ENCODE measurements around the gene UBR2. TPM values are rescaled to one million over a fixed set of nuclear protein-coding genes. Genes with fewer than 3 reads are reported as not detected.

UBR2 gene
- total RNA-seq, 1 experiment from 2014 or later, result 17.5 TPM

DNA sequence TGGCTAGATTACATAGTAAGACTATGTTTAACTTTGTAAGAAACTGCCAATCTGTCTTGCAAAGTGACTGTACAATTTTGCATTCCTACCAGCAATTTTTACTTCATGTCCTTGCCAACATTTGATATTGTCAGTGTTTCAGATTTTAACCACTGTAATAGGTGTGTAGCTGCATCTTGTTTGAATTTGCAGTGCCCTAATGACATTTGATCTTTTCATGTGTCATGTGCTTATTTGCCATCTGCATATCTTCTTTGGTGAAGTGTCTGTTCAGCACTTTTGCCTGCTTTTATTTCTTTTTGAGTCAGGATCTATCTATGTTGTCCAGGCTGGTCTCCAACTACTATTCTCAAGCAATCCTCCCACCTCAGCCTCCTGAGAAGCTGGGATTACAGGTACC lies 161.0 kb downstream of the UBR2 start:
- ChIA-PET CTCF (interaction anchor here (0.5 to 0.6 kb wide), 2 partner anchors 63 to 443 kb away, joined by 3 read pairs; no protein-coding TSS in a partner anchor), POLR2A (ENCODE audit: low non-redundant PET) (no interaction called here)
- no TSS peak for BruUV-seq (replicated peaks)
- intact Hi-C loops (cut with micrococcal nuclease; ENCODE audit: unreplicated experiment), result loop anchor here (5.0 to 10.0 kb wide), 3 partner anchors 152 to 510 kb away; partner anchors contain the start of genes MRPS10, RPL7L1 and UBR2
- H3K4me1 ChIP-seq (ENCODE audit: insufficient read depth, low read length, poor library complexity, severe bottlenecking), result peaks cover 14% of the 10 kb centered on the region
- no peaks in the 10 kb centered on the region for H3K36me3 ChIP-seq (ENCODE audit: insufficient read depth, low read length, poor library complexity, severe bottlenecking)
- H3K4me3 ChIP-seq (ENCODE audit: low read depth, low read length, poor library complexity, severe bottlenecking), result no peak overlapping the region
- H3K9me3 ChIP-seq (ENCODE audit: low read depth, low read length, poor library complexity, severe bottlenecking), result no peaks in the 10 kb centered on the region
- no peaks in the 10 kb centered on the region for H3K27me3 ChIP-seq (replicated peaks; ENCODE audit: insufficient read depth, low read depth, low read length, poor library complexity)
- DNase-seq (ENCODE audit: low spot score), result no peak
- TF ChIP-seq, protein P1, sequence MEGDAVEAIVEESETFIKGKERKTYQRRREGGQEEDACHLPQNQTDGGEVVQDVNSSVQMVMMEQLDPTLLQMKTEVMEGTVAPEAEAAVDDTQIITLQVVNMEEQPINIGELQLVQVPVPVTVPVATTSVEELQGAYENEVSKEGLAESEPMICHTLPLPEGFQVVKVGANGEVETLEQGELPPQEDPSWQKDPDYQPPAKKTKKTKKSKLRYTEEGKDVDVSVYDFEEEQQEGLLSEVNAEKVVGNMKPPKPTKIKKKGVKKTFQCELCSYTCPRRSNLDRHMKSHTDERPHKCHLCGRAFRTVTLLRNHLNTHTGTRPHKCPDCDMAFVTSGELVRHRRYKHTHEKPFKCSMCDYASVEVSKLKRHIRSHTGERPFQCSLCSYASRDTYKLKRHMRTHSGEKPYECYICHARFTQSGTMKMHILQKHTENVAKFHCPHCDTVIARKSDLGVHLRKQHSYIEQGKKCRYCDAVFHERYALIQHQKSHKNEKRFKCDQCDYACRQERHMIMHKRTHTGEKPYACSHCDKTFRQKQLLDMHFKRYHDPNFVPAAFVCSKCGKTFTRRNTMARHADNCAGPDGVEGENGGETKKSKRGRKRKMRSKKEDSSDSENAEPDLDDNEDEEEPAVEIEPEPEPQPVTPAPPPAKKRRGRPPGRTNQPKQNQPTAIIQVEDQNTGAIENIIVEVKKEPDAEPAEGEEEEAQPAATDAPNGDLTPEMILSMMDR (conservative IDR thresholded peaks at IDR 0.05; ENCODE audit: low read depth, low read length), result no peak
- TF ChIP-seq EZH2 (IDR thresholded peaks at IDR 0.05; ENCODE audit: borderline replicate concordance, low read depth, low read length, poor library complexity, severe bottlenecking), result no peak
- no peak overlapping the region for H3K27ac ChIP-seq (ENCODE audit: low read depth, low read length, poor library complexity, severe bottlenecking)

DNA sequence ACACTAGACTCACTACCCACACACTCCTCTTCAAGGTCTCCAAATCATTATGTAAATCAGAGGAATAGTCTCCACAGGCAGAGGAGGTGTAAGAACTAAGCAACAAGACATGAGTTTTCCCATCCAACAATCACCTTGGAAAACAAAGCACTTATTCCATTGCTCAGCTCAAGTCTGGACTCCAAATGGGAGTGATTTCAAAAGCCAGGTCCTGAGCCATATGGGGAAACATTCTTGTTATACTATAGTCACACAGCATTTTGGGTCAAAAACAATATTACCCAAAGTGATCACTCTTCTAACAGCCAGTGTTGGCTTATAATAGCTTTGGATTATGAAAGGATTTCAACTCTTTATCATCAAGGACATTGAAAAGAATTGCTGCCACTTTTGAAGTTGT lies 162.2 kb downstream of the UBR2 start:
- H3K4me1 ChIP-seq (ENCODE audit: insufficient read depth, low read length, poor library complexity, severe bottlenecking), result peaks cover 14% of the 10 kb centered on the region
- ChIA-PET POLR2A (ENCODE audit: low non-redundant PET) (interaction anchor here (0.6 kb wide), 2 partner anchors 56 to 179 kb away, joined by 3 to 8 read pairs; partner anchors contain the start of gene BICRAL), CTCF (interaction anchor here (0.6 to 1.2 kb wide), 5 partner anchors 10 to 162 kb away, joined by 3 to 7 read pairs (median 4); no protein-coding TSS in a partner anchor)
- H3K27ac ChIP-seq (ENCODE audit: low read depth, low read length, poor library complexity, severe bottlenecking), result peak overlapping the region; percentile 45
- H3K9me3 ChIP-seq (ENCODE audit: low read depth, low read length, poor library complexity, severe bottlenecking), result no peaks in the 10 kb centered on the region
- H3K36me3 ChIP-seq (ENCODE audit: insufficient read depth, low read length, poor library complexity, severe bottlenecking), result no peaks in the 10 kb centered on the region
- H3K4me3 ChIP-seq (ENCODE audit: low read depth, low read length, poor library complexity, severe bottlenecking), result no peak overlapping the region
- no peak for DNase-seq (ENCODE audit: low spot score)
- TSS peak; percentile 64 for BruUV-seq (replicated peaks)
- H3K27me3 ChIP-seq (replicated peaks; ENCODE audit: insufficient read depth, low read depth, low read length, poor library complexity), result no peaks in the 10 kb centered on the region
- TF ChIP-seq, protein P1 (conservative IDR thresholded peaks at IDR 0.05; ENCODE audit: low read depth, low read length), result no peak
- no peak for TF ChIP-seq EZH2 (IDR thresholded peaks at IDR 0.05; ENCODE audit: borderline replicate concordance, low read depth, low read length, poor library complexity, severe bottlenecking)
- intact Hi-C loops (cut with micrococcal nuclease; ENCODE audit: unreplicated experiment), result loop anchor here (1.0 to 10.0 kb wide), 4 partner anchors 65 to 511 kb away; partner anchors contain the start of genes MRPS10, RPL7L1 and UBR2

DNA sequence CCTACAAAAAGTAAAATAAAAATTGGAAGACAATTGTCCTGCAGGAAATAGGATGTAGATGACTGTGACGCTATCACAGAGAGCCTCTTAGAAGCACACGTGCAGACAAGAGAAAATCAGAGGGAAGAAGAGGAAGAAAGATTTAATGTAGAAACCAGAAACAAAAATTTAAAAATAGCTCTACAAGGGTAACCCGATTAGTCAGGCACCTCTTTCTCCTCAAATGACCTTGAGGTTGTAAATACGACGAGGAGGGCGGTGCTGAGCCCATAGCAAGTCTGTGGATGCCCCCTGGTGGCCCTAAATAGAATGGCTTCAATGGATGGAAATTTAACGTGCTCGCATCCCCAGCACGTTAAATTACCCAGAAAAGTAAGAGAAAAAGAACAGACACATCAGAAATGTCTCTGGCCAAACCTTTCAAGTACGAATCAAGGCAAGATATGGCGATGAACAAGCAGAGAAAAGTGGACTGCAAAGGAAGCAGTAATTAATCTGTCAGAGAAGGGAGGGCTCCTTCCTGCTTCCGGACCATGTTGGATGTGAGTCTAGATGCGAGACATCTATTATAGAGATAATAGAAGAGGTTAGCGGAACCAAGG lies 162.8 kb downstream of the UBR2 start:
- H3K4me3 ChIP-seq (ENCODE audit: low read depth, low read length, poor library complexity, severe bottlenecking), result peak overlapping the region; percentile 21
- ChIA-PET POLR2A (ENCODE audit: low non-redundant PET) (interaction anchor here (0.6 kb wide), 1 partner anchor 56 kb away, joined by 8 read pairs; the partner anchor contains the start of gene BICRAL), CTCF (interaction anchor here (1.0 to 1.2 kb wide), 3 partner anchors 12 to 67 kb away, joined by 3 to 6 read pairs (median 4); no protein-coding TSS in a partner anchor)
- H3K36me3 ChIP-seq (ENCODE audit: insufficient read depth, low read length, poor library complexity, severe bottlenecking), result no peaks in the 10 kb centered on the region
- H3K27ac ChIP-seq (ENCODE audit: low read depth, low read length, poor library complexity, severe bottlenecking), result peak overlapping the region; percentile 45
- intact Hi-C loops (cut with micrococcal nuclease; ENCODE audit: unreplicated experiment), result loop anchor here (1.0 to 10.0 kb wide), 4 partner anchors 65 to 512 kb away; partner anchors contain the start of genes MRPS10, RPL7L1 and UBR2
- no peak for TF ChIP-seq EZH2 (IDR thresholded peaks at IDR 0.05; ENCODE audit: borderline replicate concordance, low read depth, low read length, poor library complexity, severe bottlenecking)
- TF ChIP-seq, protein P1 (conservative IDR thresholded peaks at IDR 0.05; ENCODE audit: low read depth, low read length), result peak; percentile 97
- no peaks in the 10 kb centered on the region for H3K27me3 ChIP-seq (replicated peaks; ENCODE audit: insufficient read depth, low read depth, low read length, poor library complexity)
- DNase-seq (ENCODE audit: low spot score), result peak; percentile 87
- no peaks in the 10 kb centered on the region for H3K9me3 ChIP-seq (ENCODE audit: low read depth, low read length, poor library complexity, severe bottlenecking)
- no TSS peak for BruUV-seq (replicated peaks)
- peaks cover 14% of the 10 kb centered on the region for H3K4me1 ChIP-seq (ENCODE audit: insufficient read depth, low read length, poor library complexity, severe bottlenecking)

Data from A673 (cell line).